IgD-negative memory B cell (primary cell): ENCODE measurements around the gene POLR3F. TPM values are rescaled to one million over a fixed set of nuclear protein-coding genes. Genes with fewer than 3 reads are reported as not detected.
"Not testable (repeated sequence)": the region's sequence is repeated elsewhere in the genome, so short reads cannot be mapped to it uniquely, and the experiment has no call there.

Source experiments
- H3K27ac Mint-ChIP-seq, 3 donors: one replicate each; pipeline ENCODE4 v1.8.0; 2020 to 2022; ENCODE audit warnings: mild to moderate bottlenecking in 3 of 3, mixed read lengths in 3 of 3, moderate library complexity in 1 of 3
- H3K27me3 Mint-ChIP-seq: one replicate; pipeline ENCODE4 v1.8.0; 2021; ENCODE audit warnings: mixed read lengths
- H3K36me3 Mint-ChIP-seq: one replicate; pipeline ENCODE4 v1.8.0; 2020; ENCODE audit warnings: mild to moderate bottlenecking, mixed read lengths
- H3K4me1 Mint-ChIP-seq, 3 donors: one replicate each; pipeline ENCODE4 v1.8.0; 2020 to 2022; ENCODE audit warnings: mixed read lengths in 3 of 3, mild to moderate bottlenecking in 1 of 3
- H3K4me3 Mint-ChIP-seq, 4 donors: one replicate each; pipeline ENCODE4 v1.8.0; 2020 to 2022; ENCODE audit warnings: mild to moderate bottlenecking in 4 of 4, mixed read lengths in 4 of 4, moderate library complexity in 3 of 4
- H3K9me3 Mint-ChIP-seq, 3 donors: one replicate each; pipeline ENCODE4 v1.8.0; 2020 to 2021; ENCODE audit warnings: mixed read lengths in 3 of 3, mild to moderate bottlenecking in 1 of 3
- polyA plus RNA-seq: library from polyadenylated mRNA; unstranded; fragments of 300-500 nt; fragmentation: Illumina TruSeq; gene quantifications from one replicate; pipeline ENCODE4 v1.2.3, GENCODE V29; 2021

Gene POLR3F
- polyA plus RNA-seq, 1 donor from 2014 or later, result 9.0 TPM

GRCh38 chr20:18523066-18523465, 55.9 kb downstream of the POLR3F start:
- Mint-ChIP-seq H3K27ac (no peak overlapping the region), H3K36me3 (peaks cover 3% of the 10 kb centered on the region), H3K9me3 (no peaks in the 10 kb centered on the region), H3K4me1 (no peaks in the 10 kb centered on the region), H3K27me3 (no peaks in the 10 kb centered on the region), H3K4me3 (no peak overlapping the region)

DNA sequence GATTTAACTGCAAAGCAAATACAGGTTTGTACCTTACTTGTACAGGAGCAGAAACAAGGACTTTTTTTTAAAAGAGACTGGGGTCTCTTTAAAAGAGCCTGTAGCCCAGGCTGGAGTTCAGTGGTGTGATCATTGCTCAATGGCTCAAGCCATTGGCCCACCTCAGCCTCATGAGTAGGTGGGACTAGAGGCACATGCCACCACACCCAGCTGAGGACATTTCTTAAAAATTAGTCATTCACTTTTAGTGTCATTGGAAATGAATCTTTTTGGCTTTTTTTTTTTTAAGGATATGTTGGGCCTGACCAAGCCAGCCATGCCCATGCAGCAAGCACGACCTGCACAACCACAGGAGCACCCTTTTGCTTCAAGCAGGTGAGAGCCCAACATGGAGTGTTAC, 57.5 kb downstream of the POLR3F start:
- Mint-ChIP-seq H3K36me3 (peaks cover 6% of the 10 kb centered on the region), H3K27ac (no peak overlapping the region), H3K4me3 (no peak overlapping the region), H3K4me1 (no peaks in the 10 kb centered on the region), H3K27me3 (no peaks in the 10 kb centered on the region), H3K9me3 (no peaks in the 10 kb centered on the region)

DNA sequence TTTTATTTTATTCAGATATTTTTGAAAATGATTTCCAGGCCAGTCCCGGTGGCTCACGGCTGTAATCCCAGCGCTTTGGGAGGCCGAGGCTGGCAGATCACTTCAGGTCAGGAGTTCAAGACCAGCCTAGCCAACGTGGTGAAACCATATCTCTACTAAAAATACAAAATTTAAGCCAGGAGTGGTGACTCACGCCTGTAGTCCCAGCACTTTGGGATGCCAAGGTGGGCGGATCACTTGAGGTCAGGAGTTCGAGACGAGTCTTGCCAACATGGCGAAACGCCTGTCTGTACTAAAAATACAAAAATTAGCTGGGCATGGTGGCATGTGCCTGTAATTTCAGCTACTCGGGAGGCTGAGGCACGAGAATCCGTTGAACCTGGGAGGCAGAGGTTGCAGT, 59.6 kb downstream of the POLR3F start:
- H3K4me3 Mint-ChIP-seq, H3K27me3 Mint-ChIP-seq, H3K27ac Mint-ChIP-seq, H3K4me1 Mint-ChIP-seq, H3K36me3 Mint-ChIP-seq, H3K9me3 Mint-ChIP-seq: not testable (repeated sequence)

DNA sequence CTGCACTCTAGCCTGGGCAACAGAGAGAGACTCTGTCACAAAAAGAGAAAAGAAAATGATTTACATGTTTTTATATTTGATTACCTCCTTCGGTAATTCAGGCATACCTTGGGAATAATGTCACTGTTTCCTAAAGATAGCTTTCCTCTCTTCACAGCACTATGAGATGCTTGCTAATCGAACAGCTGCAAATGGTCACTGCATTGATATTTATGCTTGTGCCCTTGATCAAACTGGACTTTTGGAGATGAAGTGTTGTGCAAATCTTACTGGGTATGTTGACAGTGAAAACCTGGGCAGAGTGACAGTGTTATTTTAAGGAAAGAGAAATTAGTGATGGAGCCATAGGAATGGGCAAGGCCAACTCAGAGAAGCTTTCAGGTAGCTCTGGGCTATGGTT, 60.1 kb downstream of the POLR3F start:
- H3K4me1 Mint-ChIP-seq, result no peaks in the 10 kb centered on the region
- no peak overlapping the region for H3K27ac Mint-ChIP-seq
- peaks cover 6% of the 10 kb centered on the region for H3K36me3 Mint-ChIP-seq

GRCh38 chr20:18527836-18528235, 60.6 kb downstream of the POLR3F start:
- no peaks in the 10 kb centered on the region for H3K4me1 Mint-ChIP-seq
- peaks cover 9% of the 10 kb centered on the region for H3K36me3 Mint-ChIP-seq
- no peak overlapping the region for H3K27ac Mint-ChIP-seq
- no peaks in the 10 kb centered on the region for H3K27me3 Mint-ChIP-seq
- no peaks in the 10 kb centered on the region for H3K9me3 Mint-ChIP-seq
- H3K4me3 Mint-ChIP-seq, result no peak overlapping the region

More for the DNA sequence above, 60.1 kb downstream of the POLR3F start:
- H3K4me3 Mint-ChIP-seq, result no peak overlapping the region
- H3K27me3 Mint-ChIP-seq, result no peaks in the 10 kb centered on the region
- H3K9me3 Mint-ChIP-seq, result no peaks in the 10 kb centered on the region

- Mint-ChIP-seq H3K4me3 (no peak overlapping the region), H3K36me3 (peaks cover 9% of the 10 kb centered on the region), H3K9me3 (no peaks in the 10 kb centered on the region)
Measured at GRCh38 chr20:18529041-18529440, 61.9 kb downstream of the POLR3F start.

GRCh38 chr20:18532626-18533025, 65.4 kb downstream of the POLR3F start:
- Mint-ChIP-seq H3K9me3 (peaks cover 0 to 3% (median 0%) of the 10 kb centered on the region in 3 donors), H3K4me3 (no peak overlapping the region), H3K36me3 (peaks cover 14% of the 10 kb centered on the region), H3K27ac (no peak overlapping the region), H3K27me3 (no peaks in the 10 kb centered on the region), H3K4me1 (no peaks in the 10 kb centered on the region)

More at GRCh38 chr20:18529041-18529440, 61.9 kb downstream of the POLR3F start:
- no peaks in the 10 kb centered on the region for H3K4me1 Mint-ChIP-seq
- H3K27me3 Mint-ChIP-seq, result no peaks in the 10 kb centered on the region
- peak overlapping the region in 1 of 3 donors; percentile 77 for H3K27ac Mint-ChIP-seq

DNA sequence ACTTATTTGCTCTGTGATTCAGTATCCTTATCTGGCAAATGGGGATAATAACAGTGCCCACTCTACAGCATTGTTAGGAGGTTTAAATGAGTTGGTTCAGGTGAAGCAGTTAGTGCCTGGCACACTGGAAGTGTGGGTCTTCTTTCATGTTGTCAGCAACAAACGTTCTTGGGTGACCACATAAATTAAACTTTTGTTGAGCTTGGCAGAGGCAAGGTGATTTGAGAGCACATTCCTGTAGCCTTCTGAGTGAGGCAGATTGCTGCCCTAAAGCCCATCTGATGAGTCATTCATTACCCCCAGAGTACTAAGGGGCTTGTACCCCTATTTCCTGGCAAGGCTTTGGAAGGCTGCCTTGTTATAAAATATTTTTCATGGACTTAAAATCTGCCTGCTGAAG, 66.3 kb downstream of the POLR3F start:
- Mint-ChIP-seq H3K4me3 (no peak overlapping the region), H3K27ac (no peak overlapping the region), H3K9me3 (peaks cover 0 to 3% (median 0%) of the 10 kb centered on the region in 3 donors), H3K4me1 (no peaks in the 10 kb centered on the region), H3K36me3 (peaks cover 15% of the 10 kb centered on the region), H3K27me3 (no peaks in the 10 kb centered on the region)

GRCh38 chr20:18533978-18534644, 66.9 kb downstream of the POLR3F start:
- no peak overlapping the region for H3K4me3 Mint-ChIP-seq
- no peak overlapping the region for H3K27ac Mint-ChIP-seq
- peaks cover 0 to 3% (median 0%) of the 10 kb centered on the region in 3 donors for H3K9me3 Mint-ChIP-seq
- peaks cover 12% of the 10 kb centered on the region for H3K36me3 Mint-ChIP-seq
- H3K27me3 Mint-ChIP-seq, result no peaks in the 10 kb centered on the region
- H3K4me1 Mint-ChIP-seq, result no peaks in the 10 kb centered on the region

Other genes with a start within 250 kb of the POLR3F start
- gene ZNF133, start 178.9 kb upstream of the POLR3F start, polyA plus RNA-seq, result 9.0 TPM
- 2.2 TPM for gene DZANK1, start 360 bp upstream of the POLR3F start, polyA plus RNA-seq
- gene RBBP9, start 29.8 kb downstream of the POLR3F start, polyA plus RNA-seq, result 11.9 TPM
- gene SEC23B, start 40.5 kb downstream of the POLR3F start, polyA plus RNA-seq, result 41.1 TPM
- 202 TPM for gene SMIM26, start 100.0 kb downstream of the POLR3F start, polyA plus RNA-seq
- 51.9 TPM for gene DTD1, start 120.7 kb downstream of the POLR3F start, polyA plus RNA-seq